ENCODE data around the gene CACNA1H. TPM values are rescaled to one million over a fixed set of nuclear protein-coding genes. Genes with fewer than 3 reads are reported as not detected.

CACNA1H gene
- 1 to 10 TPM; 2.3 to 2.7 TPM for total RNA-seq
- polyA plus RNA-seq = 1 to 10 TPM in 1 of 3 donors, under 1 TPM in 2; 0.03 to 1.8 (median 0.95) TPM
- 2.9 to 24.3 (median 9.6) reads per million in 6 experiments for total RNA-seq

GRCh38 chr16:1152651-1153259 is at the start of gene CACNA1H:
Gene CACNA1H, plus strand, starts transcription at chr16:1153106. Its CDS starts 632 bp downstream, at chr16:1153738.
- peak within 1 kb of the TSS in 2 of 10 donors; percentile 56 to 59 for H3K27ac Mint-ChIP-seq
- peak; percentile 48 to 82 (median 72) for DNase-seq
- H3K4me1 Mint-ChIP-seq = peaks cover 0 to 9% (median 3%) of the 10 kb centered on the region in 4 donors
- POLR2A ChIA-PET = no interaction called here
- ATAC-seq = peak; percentile 68 to 78
- H3K4me3 Mint-ChIP-seq = peak within 1 kb of the TSS; percentile 39 to 84 (median 62)
- H3K9me3 Mint-ChIP-seq = peaks cover 0 to 2% (median 0%) of the 10 kb centered on the region in 9 donors
- peaks cover 0 to 15% (median 4%) of the 10 kb centered on the region in 5 donors for H3K27me3 Mint-ChIP-seq
- H3K36me3 Mint-ChIP-seq = no peaks in the 10 kb centered on the region

- no peaks in the 10 kb centered on the region for H3K4me1 Mint-ChIP-seq
- no peak overlapping the region for H3K27ac Mint-ChIP-seq
- no peak for DNase-seq
- POLR2A ChIA-PET = interaction anchor here (0.8 kb wide), 1 partner anchor 292 kb away, joined by 5 read pairs; no protein-coding TSS in a partner anchor
- no peaks in the 10 kb centered on the region for H3K9me3 Mint-ChIP-seq
- ATAC-seq = no peak
- no peaks in the 10 kb centered on the region for H3K36me3 Mint-ChIP-seq
- H3K27me3 Mint-ChIP-seq = peaks cover 0 to 30% (median 8%) of the 10 kb centered on the region in 5 donors
- no peak overlapping the region for H3K4me3 Mint-ChIP-seq
Measured at GRCh38 chr16:1103636-1103980, 49.3 kb upstream of the CACNA1H start.

GRCh38 chr16:1105888-1106620 is 46.9 kb upstream of the CACNA1H start:
- H3K27ac Mint-ChIP-seq = peak overlapping the region in 1 of 10 donors; percentile 80
- POLR2A ChIA-PET = no interaction called here
- no peaks in the 10 kb centered on the region for H3K36me3 Mint-ChIP-seq
- no peak overlapping the region for H3K4me3 Mint-ChIP-seq
- ATAC-seq (peak; percentile 63 to 70), DNase-seq (peak in 9 of 10 donors; percentile 17 to 47 (median 42))
- no peaks in the 10 kb centered on the region for H3K9me3 Mint-ChIP-seq
- no peaks in the 10 kb centered on the region for H3K4me1 Mint-ChIP-seq
- peaks cover 0 to 28% (median 12%) of the 10 kb centered on the region in 5 donors for H3K27me3 Mint-ChIP-seq

DNA sequence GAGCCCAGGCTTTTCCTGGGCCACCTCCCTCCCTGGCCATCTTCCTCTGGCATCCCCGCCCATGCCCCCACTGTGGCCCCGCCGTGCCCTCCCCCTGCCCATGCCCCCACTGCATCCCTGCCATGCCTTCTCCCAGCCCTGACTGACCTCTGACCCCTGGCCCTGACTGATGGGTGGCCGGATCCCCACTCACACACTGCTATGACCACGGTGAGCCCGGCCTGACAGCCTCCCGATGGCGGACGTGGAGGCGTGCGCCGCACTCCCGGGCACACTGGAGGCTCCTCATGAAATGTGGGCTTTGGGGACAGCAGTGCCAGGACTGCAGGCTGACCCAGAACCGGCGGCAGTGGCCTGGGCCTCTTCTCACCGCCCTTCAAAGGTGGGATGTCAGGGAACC is 46.2 kb upstream of the CACNA1H start:
- no peaks in the 10 kb centered on the region for H3K4me1 Mint-ChIP-seq
- no peak for ATAC-seq
- DNase-seq = no peak
- POLR2A ChIA-PET = no interaction called here
- peaks cover 0 to 30% (median 12%) of the 10 kb centered on the region in 5 donors for H3K27me3 Mint-ChIP-seq
- no peaks in the 10 kb centered on the region for H3K9me3 Mint-ChIP-seq
- H3K36me3 Mint-ChIP-seq = no peaks in the 10 kb centered on the region
- no peak overlapping the region for H3K27ac Mint-ChIP-seq
- H3K4me3 Mint-ChIP-seq = no peak overlapping the region

DNA sequence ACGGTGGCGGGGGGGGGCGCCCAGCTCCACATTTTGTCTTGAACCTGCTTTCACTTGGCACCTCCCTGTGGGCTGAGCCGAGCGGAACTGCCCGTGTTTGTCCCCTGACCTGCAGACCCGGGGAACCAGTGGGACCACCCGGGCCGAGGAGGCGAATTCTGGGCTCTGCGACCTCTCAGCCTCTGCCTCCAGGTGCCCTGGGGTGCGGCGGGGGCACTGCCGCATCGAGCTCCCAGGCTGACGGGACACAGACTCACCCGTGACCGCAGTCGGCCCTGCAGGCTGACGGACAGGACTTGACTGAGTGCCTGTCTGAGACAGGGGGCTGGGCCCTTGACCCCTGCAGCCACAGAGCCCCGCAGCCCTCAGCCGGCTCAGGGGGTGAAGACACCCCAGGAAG is 45.8 kb upstream of the CACNA1H start:
- H3K27me3 Mint-ChIP-seq = peaks cover 0 to 31% (median 12%) of the 10 kb centered on the region in 5 donors
- H3K9me3 Mint-ChIP-seq = no peaks in the 10 kb centered on the region
- no peak overlapping the region for H3K4me3 Mint-ChIP-seq
- no peaks in the 10 kb centered on the region for H3K36me3 Mint-ChIP-seq
- ATAC-seq (no peak), DNase-seq (no peak)
- no peak overlapping the region for H3K27ac Mint-ChIP-seq
- H3K4me1 Mint-ChIP-seq = no peaks in the 10 kb centered on the region
- POLR2A ChIA-PET = no interaction called here

GRCh38 chr16:1107731-1108130 is 45.2 kb upstream of the CACNA1H start:
- Mint-ChIP-seq H3K9me3 (no peaks in the 10 kb centered on the region), H3K4me3 (no peak overlapping the region), H3K4me1 (no peaks in the 10 kb centered on the region), H3K27me3 (peaks cover 0 to 31% (median 12%) of the 10 kb centered on the region in 5 donors), H3K27ac (no peak overlapping the region), H3K36me3 (no peaks in the 10 kb centered on the region)
- DNase-seq (no peak), ATAC-seq (no peak)
- POLR2A ChIA-PET = no interaction called here

GRCh38 chr16:1108299-1109252 is 44.3 kb upstream of the CACNA1H start:
- DNase-seq = no peak
- no peaks in the 10 kb centered on the region for H3K9me3 Mint-ChIP-seq
- H3K4me1 Mint-ChIP-seq = no peaks in the 10 kb centered on the region
- peaks cover 0 to 31% (median 12%) of the 10 kb centered on the region in 5 donors for H3K27me3 Mint-ChIP-seq
- H3K27ac Mint-ChIP-seq = no peak overlapping the region
- no peak overlapping the region for H3K4me3 Mint-ChIP-seq
- POLR2A ChIA-PET = interaction anchor here (0.6 kb wide), 1 partner anchor 1425 kb away, joined by 3 read pairs; no protein-coding TSS in a partner anchor
- H3K36me3 Mint-ChIP-seq = no peaks in the 10 kb centered on the region
- no peak for ATAC-seq

DNA sequence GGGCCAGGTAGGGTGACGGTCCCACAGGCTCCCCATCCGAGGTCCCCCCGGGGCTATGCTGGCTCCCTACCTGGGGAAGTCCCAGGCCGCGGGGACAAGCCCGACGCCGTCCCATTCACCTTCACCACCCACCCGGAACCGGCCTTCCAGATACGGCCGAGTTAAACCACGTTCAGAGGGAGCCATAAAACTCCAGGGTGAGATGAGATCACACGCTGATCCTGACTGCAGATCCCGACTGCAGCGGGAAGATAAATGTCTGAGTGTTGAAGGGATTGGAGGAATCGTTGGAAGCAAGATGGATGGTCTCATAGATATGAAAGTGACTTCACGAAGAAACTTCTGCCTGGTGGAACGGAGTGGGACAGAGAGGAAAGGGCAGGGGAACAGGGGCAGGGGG is 43.3 kb upstream of the CACNA1H start:
- Mint-ChIP-seq H3K4me1 (no peaks in the 10 kb centered on the region), H3K4me3 (no peak overlapping the region), H3K9me3 (no peaks in the 10 kb centered on the region), H3K36me3 (no peaks in the 10 kb centered on the region), H3K27me3 (peaks cover 0 to 25% (median 7%) of the 10 kb centered on the region in 5 donors), H3K27ac (peak overlapping the region in 1 of 10 donors; percentile 16)
- no peak for DNase-seq
- POLR2A ChIA-PET = no interaction called here
- no peak for ATAC-seq

GRCh38 chr16:1112506-1113184 is 40.3 kb upstream of the CACNA1H start:
- H3K9me3 Mint-ChIP-seq = no peaks in the 10 kb centered on the region
- H3K27ac Mint-ChIP-seq = peak overlapping the region in 1 of 10 donors; percentile 44
- H3K27me3 Mint-ChIP-seq = peaks cover 0 to 22% (median 3%) of the 10 kb centered on the region in 5 donors
- no peak overlapping the region for H3K4me3 Mint-ChIP-seq
- ATAC-seq = no peak
- no peaks in the 10 kb centered on the region for H3K4me1 Mint-ChIP-seq
- DNase-seq = no peak
- POLR2A ChIA-PET = no interaction called here
- H3K36me3 Mint-ChIP-seq = no peaks in the 10 kb centered on the region

DNA sequence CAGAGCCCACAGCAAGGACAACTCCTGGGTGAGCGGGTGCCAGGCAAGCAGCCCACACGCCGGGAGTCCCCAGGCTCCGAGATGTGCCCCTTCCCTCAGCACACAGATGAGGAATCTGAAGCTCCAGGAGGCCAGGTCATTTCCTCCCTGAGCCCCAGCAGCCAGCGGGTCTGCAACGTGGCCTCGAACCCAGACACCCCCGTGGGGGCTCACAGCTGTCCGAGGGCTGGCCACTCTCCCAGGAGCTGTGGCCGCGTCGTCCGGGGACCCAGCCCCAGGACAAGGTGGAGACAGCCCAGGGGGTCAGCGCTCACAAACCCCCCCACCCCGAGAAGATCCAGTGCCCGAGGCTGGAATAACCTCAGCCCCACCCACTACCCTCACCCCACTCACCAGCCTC is 39.4 kb upstream of the CACNA1H start:
- ATAC-seq = no peak

DNA sequence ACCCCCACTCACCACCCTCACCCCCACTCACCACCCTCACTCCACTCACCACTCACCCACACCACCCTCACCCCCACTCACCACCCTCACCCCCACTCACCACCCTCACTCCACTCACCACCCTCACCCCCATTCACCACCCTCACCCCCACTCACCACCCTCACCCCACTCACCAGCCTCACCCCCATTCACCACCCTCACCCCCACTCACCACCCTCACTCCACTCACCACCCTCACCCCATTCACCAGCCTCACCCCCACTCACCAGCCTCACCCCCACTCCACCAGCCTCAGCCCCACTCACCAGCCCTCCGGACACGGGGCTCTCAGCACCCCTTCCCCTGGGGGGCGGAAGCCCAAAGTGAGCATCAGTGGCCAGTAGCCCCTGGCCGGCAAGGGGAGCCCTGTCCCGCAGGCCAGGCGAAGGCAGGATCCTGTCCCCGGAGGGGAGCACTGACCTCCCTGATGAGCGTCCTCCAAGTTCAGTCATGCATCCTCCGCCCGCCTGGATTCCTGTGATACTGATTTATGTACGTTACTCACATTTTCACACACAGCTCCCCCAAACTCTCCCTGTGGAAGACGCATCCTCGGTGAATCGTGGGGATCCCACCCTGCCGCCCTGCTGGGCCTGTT is 38.9 kb upstream of the CACNA1H start:
- Mint-ChIP-seq H3K4me3 (no peak overlapping the region), H3K27me3 (peaks cover 0 to 13% (median 3%) of the 10 kb centered on the region in 5 donors), H3K27ac (no peak overlapping the region), H3K4me1 (no peaks in the 10 kb centered on the region), H3K36me3 (no peaks in the 10 kb centered on the region), H3K9me3 (no peaks in the 10 kb centered on the region)
- POLR2A ChIA-PET = no interaction called here
- no peak for ATAC-seq
- no peak for DNase-seq

More for the DNA sequence above, 39.4 kb upstream of the CACNA1H start:
- no peak overlapping the region for H3K4me3 Mint-ChIP-seq
- POLR2A ChIA-PET = no interaction called here
- DNase-seq = no peak
- peaks cover 0 to 18% (median 3%) of the 10 kb centered on the region in 5 donors for H3K27me3 Mint-ChIP-seq
- no peaks in the 10 kb centered on the region for H3K36me3 Mint-ChIP-seq
- no peaks in the 10 kb centered on the region for H3K9me3 Mint-ChIP-seq
- H3K27ac Mint-ChIP-seq = no peak overlapping the region
- H3K4me1 Mint-ChIP-seq = no peaks in the 10 kb centered on the region

DNA sequence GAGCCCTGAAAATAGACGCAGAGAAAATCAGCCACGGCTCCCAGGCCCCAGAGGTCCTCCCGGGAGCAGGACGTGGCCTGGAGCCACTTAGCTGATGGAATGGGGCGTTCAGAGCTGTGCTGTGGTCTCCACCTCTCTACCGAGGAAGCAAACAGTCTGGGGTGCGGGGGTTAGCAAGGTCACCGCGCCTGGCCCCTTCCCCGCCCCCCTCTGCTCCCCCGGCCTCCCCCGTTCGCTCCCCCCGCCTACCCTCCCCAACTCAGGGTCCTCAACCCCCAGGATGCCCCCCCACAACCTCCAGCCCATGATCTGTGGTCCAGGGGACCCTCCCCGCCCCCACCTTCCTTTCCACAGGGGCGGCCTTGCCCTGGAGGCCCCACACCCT is 36.2 kb upstream of the CACNA1H start:
- DNase-seq (no peak), ATAC-seq (no peak)
- Mint-ChIP-seq H3K27me3 (peaks cover 0 to 9% (median 0%) of the 10 kb centered on the region in 5 donors), H3K4me3 (no peak overlapping the region), H3K9me3 (no peaks in the 10 kb centered on the region), H3K27ac (no peak overlapping the region), H3K36me3 (no peaks in the 10 kb centered on the region), H3K4me1 (no peaks in the 10 kb centered on the region)
- POLR2A ChIA-PET = no interaction called here

Measured in naive thymus-derived CD8-positive, alpha-beta T cell (primary cell).